Stimulated activated CD4-positive, alpha-beta T cell treated with anti-CD3 and anti-CD28 coated beads, TNF-alpha, amount 100 ng/mL, for 1 hour (primary cell): ENCODE results near the gene DNAJA4.

Experiments
- DNase-seq, 3 donors: peaks; one replicate each; pipeline ENCODE4 v3.0.0-alpha.2; 2020; ENCODE audit warnings: low read depth in 3 of 3, low spot score in 1 of 3

The DNAJA4 gene

GRCh38 chr15:78276064-78276943, 11.9 kb downstream of the DNAJA4 start:
- no peak for DNase-seq

DNA sequence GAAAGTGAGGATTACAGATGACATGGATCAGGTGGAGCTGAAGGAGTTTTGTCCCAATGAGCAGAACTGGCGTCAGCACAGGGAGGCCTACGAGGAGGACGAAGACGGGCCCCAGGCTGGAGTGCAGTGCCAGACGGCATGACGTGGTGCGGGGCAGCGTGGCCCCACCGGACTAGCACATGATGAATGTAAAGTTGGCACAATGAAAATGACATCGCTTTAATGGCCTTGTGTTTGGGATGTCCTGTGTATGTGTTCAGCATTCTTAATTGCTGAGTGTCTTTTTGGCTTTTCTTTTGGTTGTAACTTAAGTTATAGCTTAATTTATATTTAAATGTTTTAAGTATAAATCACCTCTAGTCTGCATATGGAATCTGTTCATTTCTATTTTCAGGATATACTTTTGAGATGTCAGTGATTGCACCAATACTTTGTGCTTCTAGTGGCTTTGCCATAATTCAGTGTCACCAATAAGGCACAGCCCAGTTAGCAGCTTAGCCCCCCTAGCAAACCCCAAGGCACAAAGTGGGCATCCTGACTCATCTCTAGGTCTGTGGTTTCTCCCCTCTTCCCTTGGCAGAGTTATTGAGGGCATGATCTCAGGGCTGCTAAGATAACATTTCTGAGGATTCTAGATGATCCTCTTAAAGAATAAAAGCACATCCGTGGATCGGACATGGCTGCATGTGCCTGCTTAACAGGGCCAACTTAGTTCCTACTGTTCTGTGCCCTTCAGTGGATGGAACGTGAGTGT, 16.1 kb downstream of the DNAJA4 start:
- DNase-seq = no peak

GRCh38 chr15:78282324-78282723, 18.0 kb downstream of the DNAJA4 start:
- DNase-seq = no peak

- no peak for DNase-seq
Observed at GRCh38 chr15:78284758-78285157, 20.4 kb downstream of the DNAJA4 start.

GRCh38 chr15:78290222-78290621, 25.9 kb downstream of the DNAJA4 start:
- no peak for DNase-seq

DNA sequence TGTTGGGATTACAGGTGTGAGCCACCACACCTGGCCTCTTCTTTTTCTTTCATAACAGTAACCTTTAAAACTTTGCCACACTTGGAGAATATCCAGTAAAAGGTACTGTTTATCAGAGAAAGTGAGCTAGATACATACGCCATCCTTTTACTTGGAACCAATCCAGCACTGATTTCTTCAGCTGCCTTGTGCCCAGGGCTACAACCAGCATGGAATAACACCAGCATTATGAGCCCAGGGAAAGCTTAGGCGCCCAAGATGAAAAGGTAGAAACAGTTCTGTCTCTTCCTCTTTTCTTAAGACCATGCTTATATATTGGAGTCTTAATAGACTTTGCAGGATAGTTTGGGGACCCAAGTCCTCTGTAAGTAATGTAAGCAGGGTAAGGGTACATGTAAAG, 26.7 kb downstream of the DNAJA4 start:
- no peak for DNase-seq

GRCh38 chr15:78291698-78292097, 27.3 kb downstream of the DNAJA4 start:
- no peak for DNase-seq

DNA sequence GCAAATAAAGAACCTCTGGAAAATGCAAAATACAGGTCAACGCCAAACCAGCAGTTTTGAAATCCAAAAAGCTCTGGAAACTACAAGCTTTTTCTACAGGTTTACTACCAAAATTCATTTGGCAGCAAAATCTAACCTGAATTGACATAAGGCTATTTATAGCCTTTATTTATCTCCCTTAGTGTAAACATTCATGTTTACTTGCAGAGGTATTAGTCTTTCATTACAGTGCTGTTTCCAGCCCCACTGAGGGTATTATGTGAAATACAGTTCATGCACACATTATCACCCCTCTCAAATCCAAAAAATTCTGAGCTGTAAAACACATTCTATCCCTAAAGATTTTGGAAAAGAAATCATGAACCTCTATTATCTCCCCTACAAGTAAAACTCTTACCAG, 27.9 kb downstream of the DNAJA4 start:
- no peak for DNase-seq

- DNase-seq = peak; percentile 64 to 90 (median 77)
Observed at GRCh38 chr15:78299101-78299930, 35.0 kb downstream of the DNAJA4 start, which contains the start of gene SKIC8. SKIC8 (minus strand) TSS chr15:78299609; CDS start chr15:78295686, 3,923 bp downstream.

GRCh38 chr15:78301326-78301725, 37.0 kb downstream of the DNAJA4 start:
- no peak for DNase-seq

- no peak for DNase-seq
Observed at GRCh38 chr15:78301828-78302227, 37.5 kb downstream of the DNAJA4 start.

GRCh38 chr15:78302579-78303312, 38.4 kb downstream of the DNAJA4 start:
- no peak for DNase-seq

DNA sequence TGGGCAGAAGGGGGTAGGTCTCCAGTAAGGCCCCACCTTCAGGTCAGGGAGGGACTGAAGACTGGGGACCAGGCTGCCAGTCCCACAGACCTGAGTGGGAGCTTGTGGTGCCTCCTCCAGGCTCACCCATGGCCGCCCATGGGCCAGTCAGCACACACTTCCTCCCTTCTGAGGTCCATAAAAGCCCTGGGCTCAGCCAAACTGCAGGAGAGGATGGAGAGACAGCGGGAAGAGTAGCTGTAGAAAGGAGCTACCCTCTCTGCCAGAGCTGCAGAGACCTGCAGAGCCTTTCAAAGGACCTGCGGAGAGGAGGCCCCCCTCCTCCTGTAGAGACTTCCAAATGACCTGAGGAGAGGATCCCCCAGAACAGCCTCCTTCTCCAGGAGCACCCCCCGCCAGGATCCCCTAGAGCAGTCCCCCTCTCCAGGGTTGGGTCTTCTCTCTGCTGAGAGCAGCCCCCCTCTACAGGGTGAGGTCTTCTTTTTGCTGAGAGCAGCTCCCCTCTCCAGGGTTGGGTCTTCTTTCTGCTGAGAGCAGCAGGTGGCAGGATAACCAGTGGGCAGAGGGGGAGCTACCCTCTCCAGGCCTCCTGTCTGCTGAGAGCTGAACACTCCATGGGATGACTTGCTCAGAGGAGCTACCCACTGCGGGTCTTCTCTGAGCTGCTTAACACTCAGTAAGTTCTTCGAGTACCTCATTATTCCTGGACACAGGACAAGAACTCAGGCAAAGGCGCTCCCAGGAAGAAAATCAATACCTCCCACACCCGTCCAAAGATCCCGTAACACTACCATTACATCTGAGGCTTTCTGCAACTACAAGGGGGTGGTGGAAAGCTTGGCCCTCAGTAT, 40.1 kb downstream of the DNAJA4 start:
- no peak for DNase-seq

GRCh38 chr15:78306176-78306774, 41.9 kb downstream of the DNAJA4 start:
- DNase-seq = no peak

DNA sequence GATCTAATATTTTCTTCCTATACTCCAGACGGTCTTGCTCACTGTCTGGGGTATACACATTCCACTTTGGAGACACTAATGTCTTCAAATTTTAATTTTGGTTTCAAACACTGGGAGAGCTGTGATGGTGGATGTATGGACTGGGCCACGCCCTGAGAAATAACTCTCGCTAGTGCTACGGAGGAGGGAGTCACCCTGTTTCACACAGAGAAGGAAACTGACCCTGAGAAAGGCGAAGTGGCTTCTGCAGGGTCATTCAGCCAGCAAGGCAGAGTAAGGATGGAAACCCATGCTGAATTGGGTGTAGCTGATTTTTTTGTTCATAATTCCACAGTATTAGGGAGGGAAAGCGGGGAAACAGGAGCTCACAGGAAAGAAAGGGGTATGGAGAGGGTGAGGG, 43.6 kb downstream of the DNAJA4 start:
- no peak for DNase-seq

GRCh38 chr15:78308422-78309032, 44.2 kb downstream of the DNAJA4 start:
- peak in 1 of 3 donors; percentile 17 for DNase-seq

GRCh38 chr15:78311292-78311691, 46.9 kb downstream of the DNAJA4 start:
- DNase-seq = no peak

DNA sequence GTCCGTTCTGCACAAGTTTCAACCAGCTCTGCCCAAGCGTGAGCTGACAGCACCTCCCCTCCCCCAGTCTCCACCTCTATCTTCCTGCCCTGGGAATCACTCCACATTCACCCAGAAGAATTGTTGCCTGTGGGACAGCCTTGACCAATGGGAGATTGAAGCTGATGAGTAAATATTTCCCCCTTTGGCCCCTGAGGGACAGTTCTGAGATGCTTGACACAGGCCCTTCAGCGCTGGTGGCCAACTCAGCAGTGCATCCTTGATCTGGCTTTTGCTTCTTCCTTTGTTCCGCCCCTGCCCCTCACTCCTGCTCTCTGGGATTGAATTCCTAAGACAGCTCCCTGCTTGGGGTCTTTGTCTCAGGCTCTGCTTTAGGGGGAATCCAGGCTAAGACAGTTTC, 48.2 kb downstream of the DNAJA4 start:
- DNase-seq = no peak

- DNase-seq = no peak
Observed at GRCh38 chr15:78312957-78313356, 48.6 kb downstream of the DNAJA4 start.
